Left colon (tissue), 2 donors: ENCODE data around the gene TKT. TPM values are rescaled to one million over a fixed set of nuclear protein-coding genes. Genes with fewer than 3 reads are reported as not detected.

Experiments used
- ATAC-seq: fragments of 200-7000 bp; cut with Tn5 transposase; one replicate; pipeline ENCODE4 v1.9.1; 2020; ENCODE audit warnings: mild to moderate bottlenecking, moderate library complexity
- DNase-seq, 2 donors: peaks; one replicate each; pipeline ENCODE4 v3.0.0-alpha.2; 2020
- intact Hi-C, 2 donors: fragments of 100-400 bp; cut with DNase I in 1 of 2; cut with micrococcal nuclease in 1 of 2; formaldehyde crosslinking; loops; one replicate each; pipeline versions ENCODE4 v1.11.2 to v1.14.0; 2022; cut with DNase I, micrococcal nuclease
- total RNA-seq, 2 donors: library from RNA; stranded (reverse); fragmentation: NEBNext Ultra II Directional; extraction: Animal tissue kit (Norgen Biotek cat#: 25700); gene quantifications; one replicate each; pipeline ENCODE4 v1.2.1, GENCODE V29; 2021
- donor health status: DM: no; HTN: no; CAD: no.
- donor health status: DM: yes; HTN: yes; CAD: no.

TKT gene
- total RNA-seq, 2 donors from 2014 or later: 170 to 242 TPM

- DNase-seq: no peak
- no peak for ATAC-seq
Observed at GRCh38 chr3:53243785-53244184, 12.0 kb downstream of the TKT start.

GRCh38 chr3:53243165-53243564 lies 12.7 kb downstream of the TKT start:
- no peak for DNase-seq
- ATAC-seq: peak; percentile 36
- intact Hi-C loops: no loop called here

More at GRCh38 chr3:53243785-53244184, 12.0 kb downstream of the TKT start:
- intact Hi-C loops: no loop called here

GRCh38 chr3:53242642-53243041 lies 13.2 kb downstream of the TKT start:
- intact Hi-C loops: no loop called here
- DNase-seq (no peak), ATAC-seq (no peak)

GRCh38 chr3:53242155-53242554 lies 13.7 kb downstream of the TKT start:
- DNase-seq (no peak), ATAC-seq (no peak)

GRCh38 chr3:53240989-53241972 lies 14.5 kb downstream of the TKT start:
- DNase-seq (no peak), ATAC-seq (no peak)
- intact Hi-C loops: no loop called here

More at GRCh38 chr3:53242155-53242554, 13.7 kb downstream of the TKT start:
- intact Hi-C loops: no loop called here

- intact Hi-C loops: no loop called here
- DNase-seq (no peak), ATAC-seq (no peak)
Observed at GRCh38 chr3:53239800-53240199, 16.0 kb downstream of the TKT start.

- ATAC-seq: no peak
- intact Hi-C loops: no loop called here
- no peak for DNase-seq
Observed at GRCh38 chr3:53238886-53239285, 16.9 kb downstream of the TKT start.

- intact Hi-C loops: no loop called here
- ATAC-seq: peak; percentile 87
- peak; percentile 47 to 76 for DNase-seq
Observed at GRCh38 chr3:53238051-53238850, 17.6 kb downstream of the TKT start.

GRCh38 chr3:53236112-53236841 lies 19.5 kb downstream of the TKT start:
- DNase-seq: peak; percentile 65 to 78
- peak; percentile 69 for ATAC-seq
- intact Hi-C loops: no loop called here

- DNase-seq: no peak
- no peak for ATAC-seq
Observed at GRCh38 chr3:53235545-53235944, 20.3 kb downstream of the TKT start.

GRCh38 chr3:53234841-53235232 lies 21.0 kb downstream of the TKT start:
- DNase-seq: no peak
- ATAC-seq: no peak
- intact Hi-C loops: no loop called here

More at GRCh38 chr3:53235545-53235944, 20.3 kb downstream of the TKT start:
- intact Hi-C loops: no loop called here

- DNase-seq (no peak), ATAC-seq (no peak)
- intact Hi-C loops: no loop called here
Observed at GRCh38 chr3:53234130-53234840, 21.5 kb downstream of the TKT start.

GRCh38 chr3:53232641-53233377 lies 23.0 kb downstream of the TKT start:
- DNase-seq (peak in 1 of 2 donors; percentile 1), ATAC-seq (no peak)
- intact Hi-C loops: no loop called here

- DNase-seq: peak in 1 of 2 donors; percentile 1
- intact Hi-C loops: no loop called here
- ATAC-seq: no peak
Observed at GRCh38 chr3:53231532-53232511, 24.0 kb downstream of the TKT start.

GRCh38 chr3:53230789-53231188 lies 25.0 kb downstream of the TKT start:
- ATAC-seq (no peak), DNase-seq (no peak)
- intact Hi-C loops: no loop called here

- DNase-seq (peak in 1 of 2 donors; percentile 10), ATAC-seq (no peak)
- intact Hi-C loops: no loop called here
Observed at GRCh38 chr3:53230041-53230621, 25.7 kb downstream of the TKT start.
